ENCODE results near the gene SLC50A1. TPM values are rescaled to one million over a fixed set of nuclear protein-coding genes. Genes with fewer than 3 reads are reported as not detected.

SLC50A1 gene
- total and polyA plus RNA-seq, 2 of the 8 experiments (the other 6 are each of a cell fraction or from before 2014, with no cell fraction given): 36.5 to 90.8 TPM

DNA sequence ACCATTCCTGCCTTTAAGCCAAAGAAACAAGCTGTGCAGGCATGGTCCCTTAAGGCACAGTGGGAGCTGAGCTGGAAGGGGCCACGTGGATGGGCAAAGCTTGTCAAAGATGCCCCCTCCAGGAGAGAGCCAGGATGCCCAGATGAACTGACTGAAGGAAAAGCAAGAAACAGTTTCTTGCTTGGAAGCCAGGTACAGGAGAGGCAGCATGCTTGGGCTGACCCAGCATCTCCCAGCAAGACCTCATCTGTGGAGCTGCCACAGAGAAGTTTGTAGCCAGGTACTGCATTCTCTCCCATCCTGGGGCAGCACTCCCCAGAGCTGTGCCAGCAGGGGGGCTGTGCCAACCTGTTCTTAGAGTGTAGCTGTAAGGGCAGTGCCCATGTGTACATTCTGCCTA, 1.3 kb upstream of the SLC50A1 start:
- no peak for DNase-seq (ENCODE audit: low read depth in 1 of 2, low spot score in 2 of 2)
- H3K56ac ChIP-seq (replicated peaks; ENCODE audit: insufficient read length, low read depth, low read length): no peak overlapping the region
- no peak overlapping the region for H2BK20ac ChIP-seq (ENCODE audit: low read length)
- peaks cover 9% of the 10 kb centered on the region; the same call in 1 of the 2 replicates for H3K23me2 ChIP-seq (ENCODE audit: low read depth, low read length)
- H4K91ac ChIP-seq (replicated peaks; ENCODE audit: insufficient read length, low read length): no peak overlapping the region
- no peak overlapping the region for H2BK120ac ChIP-seq (replicated peaks; ENCODE audit: low read depth, low read length)
- 88% methylated on average over 1 of the region's 1 CpG; no CpG with 5 or more reads in 1 of the 2 experiments for WGBS, 2 experiments (ENCODE audit: extremely low coverage in 1 of 2, insufficient coverage in 1 of 2, insufficient read length in 1 of 2, insufficient replicate concordance in 2 of 2, low coverage in 1 of 2, low lambda C conversion rate in 2 of 2, missing lambda C conversion rate in 1 of 2)
- H3K4me2 ChIP-seq (ENCODE audit: insufficient read depth in 1 of 2, low read depth in 2 of 2, low read length in 2 of 2): peak overlapping the region; percentile 79 to 92; a peak in 2 of 4 replicates
- H3K9me3 ChIP-seq (ENCODE audit: insufficient read depth in 2 of 2, low read depth in 1 of 2, low read length in 1 of 2): no peaks in the 10 kb centered on the region
- no peak for FAIRE-seq
- no peaks in the 10 kb centered on the region for H3K79me1 ChIP-seq (ENCODE audit: low read depth, low read length)
- TF ChIP-seq TAF7 (optimal IDR thresholded peaks at IDR 0.05; ENCODE audit: borderline replicate concordance, low read depth, low read length): no peak
- TF ChIP-seq ZNF274 (IDR thresholded peaks at IDR 0.05; ENCODE audit: borderline replicate concordance, extremely low read depth, low read length): no peak
- no peak for TF ChIP-seq EP300 (IDR thresholded peaks at IDR 0.05; ENCODE audit: borderline replicate concordance in 1 of 2, low read depth in 2 of 2, low read length in 2 of 2)
- TF ChIP-seq, protein P1, sequence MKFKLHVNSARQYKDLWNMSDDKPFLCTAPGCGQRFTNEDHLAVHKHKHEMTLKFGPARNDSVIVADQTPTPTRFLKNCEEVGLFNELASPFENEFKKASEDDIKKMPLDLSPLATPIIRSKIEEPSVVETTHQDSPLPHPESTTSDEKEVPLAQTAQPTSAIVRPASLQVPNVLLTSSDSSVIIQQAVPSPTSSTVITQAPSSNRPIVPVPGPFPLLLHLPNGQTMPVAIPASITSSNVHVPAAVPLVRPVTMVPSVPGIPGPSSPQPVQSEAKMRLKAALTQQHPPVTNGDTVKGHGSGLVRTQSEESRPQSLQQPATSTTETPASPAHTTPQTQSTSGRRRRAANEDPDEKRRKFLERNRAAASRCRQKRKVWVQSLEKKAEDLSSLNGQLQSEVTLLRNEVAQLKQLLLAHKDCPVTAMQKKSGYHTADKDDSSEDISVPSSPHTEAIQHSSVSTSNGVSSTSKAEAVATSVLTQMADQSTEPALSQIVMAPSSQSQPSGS (IDR thresholded peaks at IDR 0.05; ENCODE audit: low read length): no peak
- no peak overlapping the region; the same call in 1 of the 2 replicates for H2BK5ac ChIP-seq (ENCODE audit: low read depth, low read length)
- H2BK12ac ChIP-seq (ENCODE audit: low read depth, low read length): 0 out of 2 replicates have a peak overlapping the region, but pooled peaks have one; percentile 22
- H3K4me3 ChIP-seq (ENCODE audit: extremely low read depth in 1 of 4, insufficient read depth in 2 of 4, low read depth in 3 of 4, low read length in 4 of 4): peak overlapping the region in 2 of 4 experiments; percentile 85 to 89; a peak in 3 of 8 replicates
- H4K5ac ChIP-seq (ENCODE audit: insufficient read length, low read depth, low read length): no peak overlapping the region
- no peaks in the 10 kb centered on the region; a peak in 1 of 7 replicates for H3K27me3 ChIP-seq (replicated peaks in 1 of 4; ENCODE audit: control insufficient read depth in 3 of 4, extremely low read depth in 1 of 4, insufficient read depth in 3 of 4, low read length in 3 of 4)
- H3K18ac ChIP-seq (ENCODE audit: extremely low read depth, low read length): no peak overlapping the region
- no peak overlapping the region for H2AFZ ChIP-seq (ENCODE audit: low read length)
- H4K8ac ChIP-seq (ENCODE audit: extremely low read depth, insufficient read depth, low read length): no peak overlapping the region; the same call in 1 of the 2 replicates
- H3K79me2 ChIP-seq (ENCODE audit: control insufficient read depth in 1 of 2, insufficient read depth in 2 of 2, low read length in 2 of 2): peaks cover 0 to 2% of the 10 kb centered on the region in 2 experiments; a peak in 1 of 4 replicates
- no peaks in the 10 kb centered on the region for H4K20me1 ChIP-seq (replicated peaks in 1 of 2; ENCODE audit: control insufficient read depth in 1 of 2, insufficient read depth in 2 of 2, low read length in 2 of 2)
- no peak overlapping the region for H3K9ac ChIP-seq (replicated peaks in 1 of 4; ENCODE audit: extremely low read depth in 1 of 4, low read depth in 3 of 4, low read length in 3 of 4)
- no peak overlapping the region for H3K27ac ChIP-seq (ENCODE audit: low read depth, low read length)
- ChIA-PET POLR2A (ENCODE audit: partially characterized antibody) (interaction anchor here (0.5 to 2.2 kb wide), 5 partner anchors 8 to 38 kb away, joined by 3 to 14 read pairs (median 5); partner anchors contain the start of gene KRTCAP2), CTCF (ENCODE audit: partially characterized antibody) (interaction anchor here (0.5 to 14.2 kb wide), 8 partner anchors 10 to 213 kb away, joined by 3 to 187 read pairs (median 6); partner anchors contain the start of genes KRTCAP2 and TRIM46)
- no peak overlapping the region for H3K14ac ChIP-seq (ENCODE audit: insufficient read length)
- peaks cover 10 to 35% (median 17%) of the 10 kb centered on the region in 4 experiments for H3K4me1 ChIP-seq (replicated peaks in 1 of 4; ENCODE audit: control insufficient read depth in 3 of 4, insufficient read depth in 4 of 4, low read length in 3 of 4)
- H3K4ac ChIP-seq (replicated peaks; ENCODE audit: insufficient read length, low read depth, low read length): no peak overlapping the region
- H3K23ac ChIP-seq (ENCODE audit: insufficient read length): no peak overlapping the region
- no peak overlapping the region for H2AK5ac ChIP-seq (ENCODE audit: low read depth, low read length)
- H3K36me3 ChIP-seq (ENCODE audit: control insufficient read depth in 2 of 4, insufficient read depth in 4 of 4, low read length in 3 of 4): peaks cover 0 to 4% (median under 1%) of the 10 kb centered on the region in 4 experiments; a peak in 2 of 8 replicates
- no peak overlapping the region for H2BK15ac ChIP-seq (ENCODE audit: low read length)
